ENCODE results near the gene TRAF3. TPM values are rescaled to one million over a fixed set of nuclear protein-coding genes. Genes with fewer than 3 reads are reported as not detected.

Gene TRAF3
- total RNA-seq, 1 donor from 2014 or later: 25.9 TPM

GRCh38 chr14:102779574-102780315, 2.5 kb downstream of the TRAF3 start:
- no peak for FAIRE-seq
- peaks cover 27% of the 10 kb centered on the region for H3K4me1 ChIP-seq (ENCODE audit: insufficient read depth, low read length)
- DNase-seq (ENCODE audit: low read depth): no peak
- H4K20me1 ChIP-seq (ENCODE audit: insufficient read depth, low read length): peaks cover 63% of the 10 kb centered on the region
- H3K27me3 Mint-ChIP-seq (ENCODE audit: low read depth, unreplicated experiment): no peaks in the 10 kb centered on the region
- H3K4me3 Mint-ChIP-seq (ENCODE audit: unreplicated experiment): peak overlapping the region; percentile 54
- no peaks in the 10 kb centered on the region for H3K27me3 ChIP-seq (ENCODE audit: insufficient read depth, low read length)
- TF ChIP-seq CTCF (IDR thresholded peaks at IDR 0.05; ENCODE audit: insufficient read depth, low read depth, low read length) (no peak), EZH2 (IDR thresholded peaks at IDR 0.05; ENCODE audit: insufficient read depth, low read length) (no peak)
- no peak overlapping the region for H3K27ac ChIP-seq (ENCODE audit: low read depth, low read length)
- no peaks in the 10 kb centered on the region for H3K9me3 Mint-ChIP-seq (ENCODE audit: unreplicated experiment)
- H3K79me2 ChIP-seq (ENCODE audit: insufficient read depth, low read length): peaks cover 66% of the 10 kb centered on the region
- H3K9me3 ChIP-seq (ENCODE audit: insufficient read depth, low read depth, low read length): no peaks in the 10 kb centered on the region
- H3K4me3 ChIP-seq (ENCODE audit: insufficient read depth, low read depth, low read length): no peak overlapping the region
- no peak overlapping the region for H2AFZ ChIP-seq (ENCODE audit: low read depth, low read length)
- no peak overlapping the region for H3K9ac ChIP-seq (ENCODE audit: low read length)
- H3K4me1 Mint-ChIP-seq (ENCODE audit: low read depth, unreplicated experiment): peaks cover 19% of the 10 kb centered on the region
- peak overlapping the region; percentile 48 for H3K27ac Mint-ChIP-seq (ENCODE audit: unreplicated experiment)
- no peaks in the 10 kb centered on the region for H3K36me3 ChIP-seq (ENCODE audit: insufficient read depth, low read length)
- no peaks in the 10 kb centered on the region for H3K36me3 Mint-ChIP-seq (ENCODE audit: low read depth, unreplicated experiment)
- H3K4me2 ChIP-seq (ENCODE audit: low read length): peak overlapping the region; percentile 94

- Histone ChIP-seq H3K36me3 (ENCODE audit: insufficient read depth, low read length) (no peaks in the 10 kb centered on the region), H3K4me2 (ENCODE audit: low read length) (no peak overlapping the region), H3K9me3 (ENCODE audit: insufficient read depth, low read depth, low read length) (no peaks in the 10 kb centered on the region), H2AFZ (ENCODE audit: low read depth, low read length) (no peak overlapping the region), H3K9ac (ENCODE audit: low read length) (no peak overlapping the region), H3K4me1 (ENCODE audit: insufficient read depth, low read length) (peaks cover 24% of the 10 kb centered on the region), H3K27ac (ENCODE audit: low read depth, low read length) (no peak overlapping the region), H4K20me1 (ENCODE audit: insufficient read depth, low read length) (peaks cover 76% of the 10 kb centered on the region), H3K4me3 (ENCODE audit: insufficient read depth, low read depth, low read length) (no peak overlapping the region), H3K79me2 (ENCODE audit: insufficient read depth, low read length) (peaks cover 79% of the 10 kb centered on the region), H3K27me3 (ENCODE audit: insufficient read depth, low read length) (no peaks in the 10 kb centered on the region)
- Mint-ChIP-seq H3K36me3 (ENCODE audit: low read depth, unreplicated experiment) (no peaks in the 10 kb centered on the region), H3K27me3 (ENCODE audit: low read depth, unreplicated experiment) (no peaks in the 10 kb centered on the region), H3K4me1 (ENCODE audit: low read depth, unreplicated experiment) (peaks cover 22% of the 10 kb centered on the region), H3K9me3 (ENCODE audit: unreplicated experiment) (no peaks in the 10 kb centered on the region), H3K27ac (ENCODE audit: unreplicated experiment) (no peak overlapping the region), H3K4me3 (ENCODE audit: unreplicated experiment) (no peak overlapping the region)
- FAIRE-seq (no peak), DNase-seq (ENCODE audit: low read depth) (no peak)
- no peak for TF ChIP-seq CTCF (IDR thresholded peaks at IDR 0.05; ENCODE audit: insufficient read depth, low read depth, low read length)
- TF ChIP-seq EZH2 (IDR thresholded peaks at IDR 0.05; ENCODE audit: insufficient read depth, low read length): no peak
Observed at GRCh38 chr14:102781063-102781462, 3.8 kb downstream of the TRAF3 start.

GRCh38 chr14:102782974-102783373, 5.7 kb downstream of the TRAF3 start:
- H3K4me3 Mint-ChIP-seq (ENCODE audit: unreplicated experiment): no peak overlapping the region
- no peaks in the 10 kb centered on the region for H3K27me3 Mint-ChIP-seq (ENCODE audit: low read depth, unreplicated experiment)
- peaks cover 18% of the 10 kb centered on the region for H3K4me1 Mint-ChIP-seq (ENCODE audit: low read depth, unreplicated experiment)
- Histone ChIP-seq H3K9ac (ENCODE audit: low read length) (no peak overlapping the region), H3K4me3 (ENCODE audit: insufficient read depth, low read depth, low read length) (no peak overlapping the region), H3K27ac (ENCODE audit: low read depth, low read length) (no peak overlapping the region), H3K9me3 (ENCODE audit: insufficient read depth, low read depth, low read length) (no peaks in the 10 kb centered on the region), H4K20me1 (ENCODE audit: insufficient read depth, low read length) (peaks cover 93% of the 10 kb centered on the region), H3K4me1 (ENCODE audit: insufficient read depth, low read length) (peaks cover 16% of the 10 kb centered on the region), H3K36me3 (ENCODE audit: insufficient read depth, low read length) (no peaks in the 10 kb centered on the region), H3K27me3 (ENCODE audit: insufficient read depth, low read length) (no peaks in the 10 kb centered on the region), H2AFZ (ENCODE audit: low read depth, low read length) (no peak overlapping the region), H3K79me2 (ENCODE audit: insufficient read depth, low read length) (peaks cover 97% of the 10 kb centered on the region), H3K4me2 (ENCODE audit: low read length) (no peak overlapping the region)
- no peak for TF ChIP-seq CTCF (IDR thresholded peaks at IDR 0.05; ENCODE audit: insufficient read depth, low read depth, low read length)
- no peak for FAIRE-seq
- H3K36me3 Mint-ChIP-seq (ENCODE audit: low read depth, unreplicated experiment): no peaks in the 10 kb centered on the region
- H3K9me3 Mint-ChIP-seq (ENCODE audit: unreplicated experiment): no peaks in the 10 kb centered on the region
- DNase-seq (ENCODE audit: low read depth): no peak
- no peak overlapping the region for H3K27ac Mint-ChIP-seq (ENCODE audit: unreplicated experiment)

All from astrocyte (in vitro differentiated cells and primary cell).